NCI-H460 (cell line): Measurements from ENCODE around the gene SGPP2. TPM values are rescaled to one million over a fixed set of nuclear protein-coding genes. Genes with fewer than 3 reads are reported as not detected.
"Not testable (repeated sequence)": the region's sequence is repeated elsewhere in the genome, so short reads cannot be mapped to it uniquely, and the experiment has no call there.

Experiments
- DNase-seq: peaks from one replicate; pipeline ENCODE4 v3.0.0-alpha.2; 2016; ENCODE audit warnings: low read depth; ENCODE audit errors: extremely low read depth
- polyA plus RNA-seq: library from polyadenylated mRNA; depleted of rRNA; stranded (reverse); fragments of >200 nt; gene quantifications from 2 replicates; pipeline ENCODE4 v1.2.3, GENCODE V29; 2014; cell fraction: nucleus; rRNA removed
- total RNA-seq: library from RNA; depleted of rRNA; stranded (reverse); fragments of >200 nt; shearing (Covaris generic); gene quantifications from 2 replicates; pipeline ENCODE4 v1.2.3, GENCODE V29; 2014; rRNA removed

Gene SGPP2, protein sequence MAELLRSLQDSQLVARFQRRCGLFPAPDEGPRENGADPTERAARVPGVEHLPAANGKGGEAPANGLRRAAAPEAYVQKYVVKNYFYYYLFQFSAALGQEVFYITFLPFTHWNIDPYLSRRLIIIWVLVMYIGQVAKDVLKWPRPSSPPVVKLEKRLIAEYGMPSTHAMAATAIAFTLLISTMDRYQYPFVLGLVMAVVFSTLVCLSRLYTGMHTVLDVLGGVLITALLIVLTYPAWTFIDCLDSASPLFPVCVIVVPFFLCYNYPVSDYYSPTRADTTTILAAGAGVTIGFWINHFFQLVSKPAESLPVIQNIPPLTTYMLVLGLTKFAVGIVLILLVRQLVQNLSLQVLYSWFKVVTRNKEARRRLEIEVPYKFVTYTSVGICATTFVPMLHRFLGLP
- total RNA-seq: not detected in 2 replicates
- not detected in 2 replicates for polyA plus RNA-seq

DNA sequence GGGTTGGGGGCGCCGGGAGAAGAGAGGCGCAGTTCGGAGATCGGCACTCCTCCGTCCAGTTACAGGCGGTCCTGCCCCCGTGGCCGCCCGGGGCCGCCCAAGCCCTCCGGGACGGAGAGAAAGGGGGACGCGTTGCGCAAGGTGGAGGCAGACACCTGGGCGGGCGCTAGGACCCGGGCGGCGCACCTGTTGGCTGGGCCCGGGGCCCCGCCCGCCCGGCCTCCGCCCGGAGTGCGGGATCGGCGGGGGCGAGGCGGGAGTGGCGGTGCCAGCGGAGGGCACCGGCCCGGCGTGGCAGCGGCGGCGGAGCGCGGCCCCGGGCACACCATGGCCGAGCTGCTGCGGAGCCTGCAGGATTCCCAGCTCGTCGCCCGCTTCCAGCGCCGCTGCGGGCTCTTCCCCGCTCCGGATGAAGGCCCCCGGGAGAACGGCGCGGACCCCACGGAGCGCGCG lies at the start of gene SGPP2:
TSS of gene SGPP2 (plus strand) at position 268 of the 453 bp plus-strand sequence. CDS start at position 328, 60 bp downstream.
- no peak for DNase-seq

DNA sequence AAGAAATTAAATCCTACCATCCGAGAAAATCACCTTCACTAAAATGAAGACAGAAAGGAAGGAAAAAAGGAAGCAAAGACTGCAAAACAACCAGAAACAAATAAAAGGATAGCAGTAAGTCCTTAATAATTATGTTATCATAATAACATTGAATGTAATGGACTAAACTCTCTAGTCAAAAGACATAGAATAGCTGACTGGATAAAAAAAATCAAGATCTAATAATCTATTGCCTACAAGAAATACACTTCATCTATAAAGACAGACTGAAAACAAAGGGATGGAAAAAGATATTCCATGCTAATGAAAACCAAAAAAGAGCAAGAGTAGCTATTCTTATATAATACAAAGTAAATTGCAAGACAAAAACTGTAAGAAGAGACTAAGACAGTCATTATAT lies 48.5 kb upstream of the SGPP2 start:
- no peak for DNase-seq

DNA sequence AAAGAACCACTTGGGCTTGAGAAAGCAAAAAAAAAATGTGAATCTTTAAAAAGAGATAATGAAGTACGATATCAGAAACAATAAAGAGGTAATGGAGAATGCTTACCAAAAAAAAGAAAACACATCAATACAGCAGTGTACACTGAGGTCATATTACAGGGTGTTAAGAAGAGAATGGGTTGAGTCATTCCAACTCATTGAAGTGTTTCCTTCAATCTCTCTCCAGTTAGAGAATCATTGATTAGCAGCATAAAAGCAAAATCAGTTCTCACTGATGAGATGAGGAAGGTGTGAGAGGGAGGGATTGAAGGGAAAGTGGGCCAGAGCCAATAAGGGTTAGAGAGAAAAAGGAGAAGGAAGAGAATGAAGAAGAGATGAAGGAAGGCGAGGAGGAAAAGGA lies 43.9 kb upstream of the SGPP2 start:
- no peak for DNase-seq

DNA sequence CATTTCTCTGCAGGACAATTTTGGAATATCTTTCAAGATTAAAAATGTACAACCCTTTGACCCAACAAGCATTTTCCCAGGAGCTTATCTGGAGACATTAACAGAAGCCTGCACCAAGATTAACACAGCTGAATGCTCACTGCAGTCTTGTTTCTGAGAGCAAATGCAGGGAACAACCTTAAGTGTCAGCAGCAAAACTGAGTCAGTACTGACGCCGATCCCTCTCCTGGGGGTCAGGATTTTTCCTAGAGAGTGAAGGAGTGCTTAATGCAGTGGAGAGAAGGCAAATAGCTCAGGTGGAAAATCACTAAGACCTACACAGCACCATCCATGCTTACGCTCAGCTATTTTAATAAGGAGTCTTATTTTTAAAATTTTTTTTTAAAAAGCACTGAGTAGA lies 42.8 kb upstream of the SGPP2 start:
- no peak for DNase-seq

DNA sequence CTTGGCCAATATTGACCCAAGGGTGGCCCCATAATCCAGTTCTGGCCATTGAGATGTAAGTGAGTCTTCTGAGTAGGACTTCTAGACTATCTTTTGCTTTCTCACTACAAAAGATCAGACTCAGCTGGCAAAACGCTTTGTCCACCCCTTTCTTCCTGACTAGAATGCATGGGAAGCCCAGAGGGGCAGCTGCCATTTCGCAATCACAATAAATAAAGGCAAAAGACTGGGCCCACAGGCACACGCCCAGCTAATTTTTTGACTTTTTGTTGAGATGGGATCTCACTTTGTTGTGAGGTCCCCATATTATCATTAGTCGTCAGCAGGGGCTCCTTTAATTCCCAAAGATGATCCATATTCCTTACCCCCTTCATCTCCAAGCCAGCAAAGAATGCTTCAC lies 41.1 kb upstream of the SGPP2 start:
- no peak for DNase-seq

DNA sequence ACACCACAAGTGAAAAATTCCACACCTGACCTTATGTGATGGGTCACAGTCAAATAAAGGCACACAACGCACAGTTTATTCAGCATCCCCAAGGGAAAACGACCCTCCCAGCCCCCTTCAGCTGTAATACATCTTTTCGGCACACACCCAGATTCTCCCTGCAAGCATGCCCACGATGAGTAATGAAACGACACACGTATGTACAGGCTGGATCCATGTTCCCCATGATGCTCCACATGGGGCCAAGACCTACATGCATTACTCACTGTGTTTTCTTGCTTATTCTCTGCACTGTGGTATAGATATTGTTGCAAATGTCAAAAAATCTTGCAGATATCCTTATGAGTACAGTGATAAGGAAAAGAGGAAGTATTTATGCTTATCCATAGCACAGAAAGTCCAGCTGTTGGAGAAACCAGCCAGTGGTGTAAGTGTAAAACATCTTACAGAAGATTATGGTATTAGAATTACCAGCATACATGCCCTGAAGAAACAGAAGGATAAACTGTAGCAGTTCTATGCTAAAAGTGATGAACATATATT lies 32.5 kb upstream of the SGPP2 start:
- DNase-seq: no peak

DNA sequence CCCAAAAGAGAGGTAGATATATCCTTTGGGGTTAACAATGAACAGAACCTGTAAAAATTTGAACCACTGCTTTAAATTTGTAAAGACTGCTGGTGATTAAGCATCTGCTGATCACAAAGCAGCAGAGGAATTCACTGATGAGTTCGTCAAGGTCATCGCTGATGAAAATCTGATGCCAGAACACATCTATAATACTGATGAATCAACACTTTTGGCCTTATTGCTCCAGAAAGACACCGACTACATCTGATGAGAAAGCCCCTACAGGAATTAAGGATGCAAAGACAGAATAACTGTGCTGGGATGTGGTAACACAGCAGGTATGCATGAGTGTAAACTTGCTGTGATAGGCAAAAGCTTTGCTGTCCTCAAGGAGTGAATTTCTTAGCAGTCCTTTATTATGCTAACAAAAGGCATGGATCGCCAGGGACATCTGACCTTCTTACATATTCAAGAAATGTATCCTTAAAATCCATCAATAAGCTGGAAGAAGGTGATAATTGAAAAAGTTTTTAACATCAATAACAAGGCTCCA lies 30.5 kb upstream of the SGPP2 start:
- DNase-seq: no peak

DNA sequence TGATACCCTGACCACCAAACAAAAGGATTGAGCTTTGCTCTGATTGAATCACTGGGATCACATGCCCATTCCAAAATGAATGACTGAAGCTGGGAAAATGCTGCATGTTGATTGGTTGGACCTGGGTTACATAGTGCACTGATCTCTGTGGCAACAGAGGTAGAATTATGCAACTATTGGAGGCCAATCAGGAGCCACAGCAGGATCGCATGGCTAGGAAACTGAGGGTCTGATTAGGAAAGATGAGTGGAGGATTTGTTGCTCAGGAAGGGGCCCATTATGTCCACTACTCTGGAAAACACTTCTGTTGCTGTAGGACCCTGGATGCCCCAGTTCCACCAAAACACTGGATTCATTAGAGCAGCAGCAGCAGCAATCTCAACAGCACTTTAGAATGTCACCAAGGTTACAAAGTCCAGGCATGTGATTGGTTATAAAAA lies 25.9 kb upstream of the SGPP2 start:
- DNase-seq: no peak

DNA sequence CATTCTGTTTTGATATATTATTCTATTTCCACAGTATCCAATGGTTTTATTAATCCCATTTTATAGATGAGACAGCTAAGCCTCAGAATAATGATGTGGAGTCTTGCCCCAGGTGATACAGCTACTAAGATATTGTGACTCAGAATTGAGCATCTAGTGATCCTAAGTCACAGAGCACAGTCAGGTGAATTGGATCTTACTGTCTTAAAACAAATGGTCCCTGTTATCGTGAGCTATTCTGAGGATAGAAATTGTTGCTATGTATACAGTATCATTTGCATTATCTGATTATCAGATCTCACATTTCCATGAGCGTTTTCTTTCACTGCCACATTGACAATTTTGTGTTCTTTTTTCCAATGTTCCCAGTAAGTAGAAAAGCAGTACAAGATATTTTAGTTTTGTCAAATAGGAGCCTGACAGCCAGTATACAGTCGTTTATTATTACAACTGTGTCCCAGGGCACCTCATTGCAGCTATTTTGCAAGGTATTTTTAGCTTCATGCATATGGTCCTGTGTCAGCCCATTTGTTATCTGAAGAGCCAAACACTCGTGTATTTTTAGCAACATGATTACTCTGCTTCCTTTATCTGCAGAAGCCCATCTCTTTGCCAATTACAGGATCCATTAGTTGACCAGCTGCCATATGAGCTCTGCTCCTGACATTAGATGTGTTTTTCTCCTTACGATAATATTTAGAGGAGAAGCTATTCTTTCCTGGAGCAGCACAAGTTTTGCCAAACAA lies 25.1 kb upstream of the SGPP2 start:
- no peak for DNase-seq

DNA sequence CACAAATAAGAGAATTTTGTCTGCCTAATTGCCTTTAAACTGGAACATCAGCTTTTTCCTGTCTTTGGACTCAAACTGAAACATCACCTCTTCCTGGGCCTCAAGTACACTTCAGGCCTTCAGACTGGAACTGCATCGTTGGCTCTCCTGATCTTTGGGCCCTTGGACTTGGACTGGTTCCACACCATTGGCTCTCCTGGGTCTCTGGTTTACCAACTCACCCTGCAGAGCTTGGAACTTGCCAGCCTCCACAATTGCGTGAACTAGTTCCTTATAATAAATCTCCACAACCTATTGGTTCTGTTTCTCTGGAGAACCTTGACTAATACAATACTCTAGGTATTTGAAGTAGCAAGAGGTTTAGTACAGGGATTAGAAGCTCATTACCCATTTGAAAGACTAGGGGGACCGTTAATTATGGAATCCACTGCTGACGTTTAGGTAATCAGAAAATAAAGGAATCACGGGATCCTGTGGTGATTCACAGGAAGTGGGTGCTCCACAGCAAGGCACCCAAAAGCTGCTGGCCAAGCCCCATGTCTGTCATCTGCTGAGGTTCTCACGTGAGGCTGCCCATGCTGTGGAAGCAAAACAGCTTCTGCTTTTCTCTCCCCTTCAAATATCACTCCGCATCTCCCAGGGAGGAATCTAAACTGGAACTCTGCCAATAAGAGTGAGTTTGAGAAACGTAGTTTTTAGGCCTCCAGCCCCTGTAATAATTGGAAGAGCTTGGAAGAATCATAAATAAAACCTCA lies 20.0 kb upstream of the SGPP2 start:
- no peak for DNase-seq

DNA sequence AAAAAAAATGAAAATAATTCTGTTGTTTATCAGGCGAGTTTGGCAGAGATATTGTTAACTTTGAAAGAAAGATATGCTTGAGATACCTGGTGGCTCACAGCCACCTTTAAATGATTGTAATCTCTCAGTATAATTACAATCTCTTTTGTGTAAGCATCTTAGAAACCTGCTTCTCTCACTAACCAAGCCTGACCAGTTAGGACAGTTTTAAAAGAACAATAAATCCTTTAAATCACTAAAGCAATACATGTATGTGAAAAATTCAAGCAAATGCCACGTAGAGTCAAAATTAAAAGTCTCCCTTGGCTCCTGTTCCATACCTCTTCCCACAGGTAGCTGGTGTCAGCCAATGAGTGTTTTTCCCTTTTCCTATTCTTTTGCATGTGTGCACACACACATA lies 15.7 kb upstream of the SGPP2 start:
- DNase-seq: no peak

DNA sequence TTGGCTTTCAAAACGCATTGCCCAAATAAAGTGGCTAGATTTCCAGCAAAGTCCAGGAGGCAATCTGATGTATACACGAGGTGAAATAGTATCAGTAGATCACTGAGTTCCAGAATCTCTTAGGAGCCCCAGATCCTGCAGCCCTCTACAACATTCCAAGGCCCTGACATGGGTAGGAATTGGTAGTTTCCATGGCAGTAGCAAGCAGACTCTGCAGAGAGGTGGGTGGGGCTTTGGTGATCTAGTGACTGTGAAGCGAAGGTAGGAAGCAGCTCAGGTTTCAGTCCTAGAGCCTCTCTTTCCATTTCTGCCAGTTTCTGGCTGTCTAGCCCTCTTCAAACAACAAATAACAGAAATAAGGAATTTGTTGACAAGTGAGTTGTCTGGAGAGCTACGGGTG lies 13.8 kb upstream of the SGPP2 start:
- DNase-seq: no peak

DNA sequence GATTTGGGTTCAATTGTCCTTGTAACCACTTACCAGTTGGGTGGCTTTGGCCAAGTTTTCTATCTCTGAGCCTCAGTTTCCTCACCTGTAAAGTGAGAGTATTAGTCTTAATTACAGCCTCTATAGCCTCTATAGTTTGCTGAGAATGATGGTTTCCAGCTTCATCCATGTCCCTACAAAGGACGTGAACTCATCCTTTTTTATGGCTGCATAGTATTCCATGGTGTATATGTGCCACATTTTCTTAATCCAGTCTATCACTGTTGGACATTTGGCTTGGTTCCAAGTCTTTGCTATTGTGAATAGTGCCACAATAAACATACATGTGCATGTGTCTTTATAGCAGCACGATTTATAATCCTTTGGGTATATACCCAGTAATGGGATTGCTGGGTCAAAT lies 12.0 kb upstream of the SGPP2 start:
- DNase-seq: not testable (repeated sequence)

DNA sequence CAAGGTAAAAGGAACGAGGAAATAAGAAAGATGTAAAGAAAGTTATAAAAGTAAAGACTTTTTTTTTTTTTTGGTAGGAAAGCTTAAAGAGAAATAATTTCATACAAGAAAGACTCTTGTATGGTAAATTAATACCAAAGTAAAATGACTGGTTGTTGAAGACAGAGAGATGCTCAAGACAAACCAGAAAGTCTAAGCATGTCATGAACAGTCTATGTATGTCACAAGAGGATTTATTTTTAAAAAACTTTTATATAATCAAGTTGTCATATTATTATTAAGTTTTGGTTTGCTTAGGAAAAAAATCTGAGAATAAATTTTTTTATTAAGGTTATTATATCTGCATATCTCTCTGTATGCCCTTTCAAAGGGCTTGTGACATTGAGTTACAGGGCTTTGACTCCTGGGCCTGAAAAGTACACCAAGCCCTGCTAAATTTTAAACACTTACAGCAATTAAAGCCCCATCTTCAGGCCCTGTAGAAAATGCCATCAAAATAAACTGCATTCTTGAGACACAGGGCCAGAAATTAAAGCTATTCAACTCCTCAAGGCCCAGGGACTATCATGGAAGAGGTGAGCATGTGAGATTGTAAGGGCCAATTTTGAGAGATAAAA lies 10.9 kb upstream of the SGPP2 start:
- DNase-seq: no peak

DNA sequence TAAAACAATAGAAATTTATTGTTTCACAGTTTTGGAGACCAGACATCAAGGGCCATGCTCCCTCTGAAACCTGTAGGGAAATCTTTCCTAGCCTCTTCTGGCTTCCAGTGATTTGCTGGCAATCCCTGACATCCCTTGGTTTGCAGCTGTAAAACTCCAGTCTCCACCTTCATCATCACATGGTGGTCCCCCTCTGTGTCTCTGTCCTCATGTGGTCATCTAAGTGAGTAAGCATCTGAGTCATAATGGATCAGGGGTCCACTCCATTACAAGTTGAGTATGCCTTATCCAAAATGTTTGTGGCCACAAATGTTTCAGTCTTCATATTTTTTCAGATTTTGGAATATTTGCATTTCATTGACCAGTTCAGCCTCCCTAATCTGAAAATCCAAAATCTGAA lies 5.6 kb upstream of the SGPP2 start:
- no peak for DNase-seq

DNA sequence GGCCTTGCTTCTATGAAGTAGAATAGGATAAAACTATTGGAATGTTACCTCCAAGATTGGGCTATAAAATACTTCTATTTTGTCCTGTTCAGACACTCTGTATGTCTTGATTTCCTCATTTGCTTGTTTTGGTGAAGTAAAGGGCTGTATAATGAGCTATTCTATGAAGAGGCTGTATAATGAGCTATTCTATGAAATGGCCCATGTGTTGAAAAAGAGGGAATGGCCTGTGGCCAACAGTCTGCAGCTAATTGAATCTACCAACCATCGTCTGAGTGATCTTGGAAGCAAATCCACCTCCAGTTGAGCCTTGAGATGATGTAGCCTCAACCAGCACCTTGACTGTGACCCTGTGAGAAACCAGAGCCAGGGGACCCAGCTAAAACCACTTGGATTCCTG lies 3.8 kb upstream of the SGPP2 start:
- no peak for DNase-seq

DNA sequence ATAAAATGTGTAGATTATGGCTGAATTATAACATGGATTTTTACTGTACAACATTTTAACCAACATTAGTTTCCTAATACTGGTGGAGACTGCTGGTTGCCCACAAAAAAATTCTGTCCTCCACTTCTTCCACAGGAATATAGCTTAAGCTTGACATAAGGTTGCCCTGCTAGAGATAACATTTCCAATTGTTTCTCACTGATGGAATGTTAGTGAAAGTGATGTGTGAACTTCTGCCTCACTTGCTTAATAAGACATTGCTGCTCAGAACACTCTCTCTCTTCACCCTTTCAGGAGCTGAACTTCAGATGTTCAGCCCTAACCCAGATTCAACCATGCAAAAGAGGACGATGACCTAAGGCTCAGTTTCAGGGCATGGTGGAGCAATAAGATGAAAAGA lies 2.7 kb upstream of the SGPP2 start:
- no peak for DNase-seq

DNA sequence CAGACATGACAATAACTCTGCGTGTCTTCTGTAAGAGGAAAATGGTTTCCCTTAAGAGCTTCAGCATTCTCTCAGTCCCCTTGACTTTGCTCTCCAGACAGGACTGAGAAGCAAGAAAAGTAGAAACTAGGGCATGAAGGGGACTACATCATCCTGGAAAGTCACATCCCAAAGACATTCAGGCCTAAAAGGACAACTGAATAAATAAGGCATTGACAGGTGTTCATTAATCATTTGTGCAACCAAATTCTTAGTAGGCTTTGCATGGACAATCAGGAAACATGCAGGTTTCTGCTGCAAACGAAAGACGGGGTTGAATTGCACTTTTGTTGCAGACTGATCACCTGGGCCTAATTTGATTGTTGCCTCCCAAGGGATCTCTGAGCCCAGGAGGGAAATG lies 1.2 kb upstream of the SGPP2 start:
- DNase-seq: no peak

DNA sequence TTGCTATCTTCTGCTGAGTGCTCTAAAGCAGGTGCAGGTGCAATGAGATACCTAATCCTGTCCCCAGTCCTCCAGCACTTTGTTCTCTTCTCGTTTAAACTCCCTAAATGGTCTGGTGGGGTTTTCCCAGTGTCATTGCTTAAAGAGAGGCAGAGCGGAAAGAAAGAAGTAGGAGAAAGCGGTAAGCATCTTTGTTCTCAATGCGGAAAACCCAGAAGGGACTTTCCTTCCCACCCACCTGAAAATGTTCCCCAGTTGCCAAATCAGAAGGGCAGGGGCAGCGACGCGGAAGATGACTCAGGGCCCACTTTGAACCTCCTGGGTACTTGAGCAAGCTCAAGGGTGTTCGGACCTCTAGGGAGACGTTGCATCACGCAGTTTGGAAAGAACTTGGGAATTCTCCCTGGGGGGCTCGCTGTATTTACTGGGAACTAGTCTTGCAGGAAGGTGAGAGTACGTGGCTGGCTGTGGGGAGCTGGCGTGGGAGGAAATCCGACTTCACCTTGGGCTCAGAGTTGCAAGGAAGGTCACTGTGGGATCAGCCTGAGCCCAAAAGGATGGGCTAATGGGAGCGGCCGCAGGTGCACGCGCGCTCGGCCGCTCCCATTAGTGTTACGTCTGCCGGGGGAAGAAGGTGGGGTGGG lies 589 bp upstream of the SGPP2 start:
- DNase-seq: no peak
